ENCODE measurements around the gene MAG.

Gene MAG

GRCh38 chr19:35345671-35346111 is 53.7 kb downstream of the MAG start:
- POLR2A ChIA-PET, result interaction anchor here (0.6 to 1.0 kb wide), 4 partner anchors 10 to 79 kb away, joined by 3 to 8 read pairs (median 4); no protein-coding TSS in a partner anchor
- no peak for TF ChIP-seq CTCF (IDR thresholded peaks at IDR 0.05; ENCODE audit: control extremely low read depth, extremely low read depth, low read depth, missing control alignments)
- CTCF ChIA-PET, result interaction anchor here (1.4 to 5.8 kb wide), 3 partner anchors 14 to 149 kb away, joined by 5 to 26 read pairs (median 5); no protein-coding TSS in a partner anchor
- DNase-seq (ENCODE audit: extremely low spot score), result no peak

- DNase-seq (ENCODE audit: extremely low spot score), result peak; percentile 78
- CTCF ChIA-PET, result interaction anchor here (1.4 to 5.8 kb wide), 4 partner anchors 9 to 164 kb away, joined by 3 to 26 read pairs (median 4); no protein-coding TSS in a partner anchor
- no peak for TF ChIP-seq CTCF (IDR thresholded peaks at IDR 0.05; ENCODE audit: control extremely low read depth, extremely low read depth, low read depth, missing control alignments)
- POLR2A ChIA-PET, result interaction anchor here (0.6 to 1.7 kb wide), 8 partner anchors 8 to 85 kb away, joined by 3 to 16 read pairs (median 3); partner anchors contain the start of gene MAG
Observed at GRCh38 chr19:35346193-35347052, 54.5 kb downstream of the MAG start.

- CTCF ChIA-PET, result interaction anchor here (1.4 to 5.8 kb wide), 4 partner anchors 8 to 163 kb away, joined by 3 to 26 read pairs (median 4); no protein-coding TSS in a partner anchor
- DNase-seq (ENCODE audit: extremely low spot score), result peak; percentile 78
- TF ChIP-seq CTCF (IDR thresholded peaks at IDR 0.05; ENCODE audit: control extremely low read depth, extremely low read depth, low read depth, missing control alignments), result no peak
- POLR2A ChIA-PET, result interaction anchor here (0.7 to 1.7 kb wide), 5 partner anchors 9 to 16 kb away, joined by 3 to 16 read pairs (median 4); no protein-coding TSS in a partner anchor
Observed at GRCh38 chr19:35347171-35347929, 55.4 kb downstream of the MAG start, which contains the start of gene FFAR1. Gene FFAR1 (plus strand): TSS chr19:35347902. CDS start chr19:35351552, 3,650 bp downstream.

- TF ChIP-seq CTCF (IDR thresholded peaks at IDR 0.05; ENCODE audit: control extremely low read depth, extremely low read depth, low read depth, missing control alignments), result no peak
- POLR2A ChIA-PET, result interaction anchor here (0.7 to 1.7 kb wide), 4 partner anchors 10 to 17 kb away, joined by 3 to 16 read pairs (median 4); no protein-coding TSS in a partner anchor
- CTCF ChIA-PET, result interaction anchor here (1.4 to 5.8 kb wide), 4 partner anchors 8 to 162 kb away, joined by 3 to 26 read pairs (median 4); no protein-coding TSS in a partner anchor
- DNase-seq (ENCODE audit: extremely low spot score), result no peak
Observed at GRCh38 chr19:35347930-35348298, 56.0 kb downstream of the MAG start.

GRCh38 chr19:35348911-35349611 is 57.1 kb downstream of the MAG start:
- POLR2A ChIA-PET, result interaction anchor here (1.1 kb wide), 1 partner anchor 123 kb away, joined by 3 read pairs; no protein-coding TSS in a partner anchor
- peak; percentile 17 for DNase-seq (ENCODE audit: extremely low spot score)
- TF ChIP-seq CTCF (IDR thresholded peaks at IDR 0.05; ENCODE audit: control extremely low read depth, extremely low read depth, low read depth, missing control alignments), result no peak
- CTCF ChIA-PET, result interaction anchor here (0.9 to 5.8 kb wide), 6 partner anchors 17 to 146 kb away, joined by 3 to 26 read pairs (median 4); no protein-coding TSS in a partner anchor
